H1 (cell line): Measurements from ENCODE around the gene CASP5. TPM values are rescaled to one million over a fixed set of nuclear protein-coding genes. Genes with fewer than 3 reads are reported as not detected.

Experiments
- CTCF ChIA-PET: fragments of 300-600 bp; sonication (Branson Sonifier 250); formaldehyde crosslinking; loops from one replicate; lab custom pipeline; 2021; ENCODE audit not compliant: partially characterized antibody; lab: Charles Lee
- POLR2A ChIA-PET: fragments of 300-600 bp; sonication (Branson Sonifier 250); formaldehyde crosslinking; loops from one replicate; lab custom pipeline; 2021; ENCODE audit warnings: inconsistent platforms; ENCODE audit not compliant: partially characterized antibody; lab: Charles Lee
- DNase-seq, 2 experiments: peaks; one replicate each; pipeline versions ENCODE4 v3.0.0 to v3.0.0-alpha.2; 2010 to 2022; ENCODE audit warnings: low spot score in 2 of 2, low read depth in 1 of 2, mixed read lengths in 1 of 2
- FAIRE-seq: peaks from 2 replicates; lab custom pipeline; 2011; peaks lifted over from hg19 to GRCh38; lab: Jason Lieb, UNC
- H2AFZ ChIP-seq: 2 replicates; pipeline ENCODE4 v1.8.1; 2012; ENCODE audit warnings: low read length, inconsistent platforms
- H2AK5ac ChIP-seq: 2 replicates; pipeline ENCODE4 v1.6.1; 2013; ENCODE audit warnings: low read depth, low read length
- H2BK120ac ChIP-seq: replicated peaks from 2 replicates; pipeline ENCODE3; 2013; ENCODE audit warnings: low read depth, low read length, inconsistent platforms
- H2BK12ac ChIP-seq: 2 replicates; pipeline ENCODE4 v1.6.1; 2013; ENCODE audit warnings: low read depth, low read length
- H2BK15ac ChIP-seq: 2 replicates; pipeline ENCODE4 v1.6.1; 2013; ENCODE audit warnings: low read length
- H2BK20ac ChIP-seq: 2 replicates; pipeline ENCODE4 v1.6.1; 2013; ENCODE audit warnings: low read length
- H2BK5ac ChIP-seq: 2 replicates; pipeline ENCODE4 v1.6.1; 2013; ENCODE audit warnings: low read depth, low read length
- H3K14ac ChIP-seq: 2 replicates; pipeline ENCODE4 v1.6.1; 2013; ENCODE audit warnings: inconsistent platforms; ENCODE audit not compliant: insufficient read length
- H3K18ac ChIP-seq: 2 replicates; pipeline ENCODE4 v1.6.1; 2013; ENCODE audit warnings: low read length; ENCODE audit errors: extremely low read depth
- H3K23ac ChIP-seq: 2 replicates; pipeline ENCODE4 v1.6.1; 2013; ENCODE audit warnings: inconsistent platforms; ENCODE audit not compliant: insufficient read length
- H3K23me2 ChIP-seq: 2 replicates; pipeline ENCODE4 v1.6.1; 2013; ENCODE audit warnings: low read depth, low read length
- H3K27ac ChIP-seq: 2 replicates; pipeline ENCODE4 v1.6.1; 2011; ENCODE audit warnings: low read depth, low read length, inconsistent platforms
- H3K27me3 ChIP-seq, 4 experiments: replicated peaks in 1 of 4; 1 replicate in 1 of 4; 2 replicates in 3 of 4; pipeline versions ENCODE4 v1.6.1 to v1.8.1; 2011 to 2013; ENCODE audit warnings: low read length in 3 of 4, mild to moderate bottlenecking in 3 of 4, inconsistent platforms in 2 of 4, mixed read lengths in 2 of 4, moderate library complexity in 1 of 4; ENCODE audit not compliant: control insufficient read depth in 3 of 4, insufficient read depth in 3 of 4; ENCODE audit errors: extremely low read depth in 1 of 4
- H3K36me3 ChIP-seq, 4 experiments: 2 replicates each; pipeline versions ENCODE4 v1.6.1 to v1.8.1; 2011 to 2013; ENCODE audit warnings: mild to moderate bottlenecking in 4 of 4, low read length in 3 of 4, moderate library complexity in 2 of 4, control low read depth in 1 of 4, inconsistent platforms in 1 of 4; ENCODE audit not compliant: insufficient read depth in 4 of 4, control insufficient read depth in 2 of 4
- H3K4ac ChIP-seq: replicated peaks from 2 replicates; pipeline ENCODE3; 2013; ENCODE audit warnings: low read length, low read depth, mixed read lengths, inconsistent platforms; ENCODE audit not compliant: insufficient read length
- H3K4me1 ChIP-seq, 4 experiments: replicated peaks in 1 of 4; 1 replicate in 1 of 4; 2 replicates in 3 of 4; pipeline versions ENCODE4 v1.6.1 to v1.8.1; 2011 to 2013; ENCODE audit warnings: low read length in 3 of 4, inconsistent platforms in 2 of 4, mixed read lengths in 1 of 4; ENCODE audit not compliant: insufficient read depth in 4 of 4, control insufficient read depth in 3 of 4
- H3K4me2 ChIP-seq, 2 experiments: 2 replicates each; pipeline versions ENCODE4 v1.6.1 to v1.8.1; 2011 to 2013; ENCODE audit warnings: low read depth in 2 of 2, low read length in 2 of 2, control low read depth in 1 of 2, inconsistent platforms in 1 of 2, mild to moderate bottlenecking in 1 of 2; ENCODE audit not compliant: insufficient read depth in 1 of 2
- H3K4me3 ChIP-seq, 4 experiments: fragments of 200-600, 300-600 bp in 1 of 4; sonication (generic), shearing (Covaris generic), sonication (Bioruptor Twin) in 1 of 4; 2 replicates each; pipeline versions ENCODE4 v1.5.1 to v1.8.1; 2011 to 2016; ENCODE audit warnings: low read length in 4 of 4, low read depth in 3 of 4, control low read depth in 2 of 4, inconsistent platforms in 2 of 4, mild to moderate bottlenecking in 2 of 4, mixed read lengths in 1 of 4, moderate library complexity in 1 of 4; ENCODE audit not compliant: insufficient read depth in 2 of 4; ENCODE audit errors: extremely low read depth in 1 of 4
- H3K56ac ChIP-seq: replicated peaks from 2 replicates; pipeline ENCODE3; 2013; ENCODE audit warnings: low read depth, mild to moderate bottlenecking, mixed read lengths, low read length, inconsistent platforms; ENCODE audit not compliant: insufficient read length
- H3K79me1 ChIP-seq: 2 replicates; pipeline ENCODE4 v1.6.1; 2013; ENCODE audit warnings: low read depth, low read length, control low read depth
- H3K79me2 ChIP-seq, 2 experiments: 2 replicates each; pipeline versions ENCODE4 v1.6.1 to v1.8.1; 2012 to 2013; ENCODE audit warnings: low read length in 2 of 2, mild to moderate bottlenecking in 2 of 2, inconsistent platforms in 1 of 2; ENCODE audit not compliant: insufficient read depth in 2 of 2, control insufficient read depth in 1 of 2
- H3K9ac ChIP-seq, 4 experiments: replicated peaks in 1 of 4; 1 replicate in 1 of 4; 2 replicates in 3 of 4; pipeline versions ENCODE4 v1.6.1 to v1.8.1; 2011 to 2013; ENCODE audit warnings: low read depth in 3 of 4, low read length in 3 of 4, control low read depth in 2 of 4, mild to moderate bottlenecking in 2 of 4, moderate library complexity in 2 of 4, inconsistent platforms in 1 of 4; ENCODE audit errors: extremely low read depth in 1 of 4
- H3K9me3 ChIP-seq, 2 experiments: 2 replicates each; pipeline versions ENCODE4 v1.6.1 to v1.8.1; 2012 to 2013; ENCODE audit warnings: mild to moderate bottlenecking in 2 of 2, moderate library complexity in 2 of 2, control low read depth in 1 of 2, inconsistent platforms in 1 of 2, low read depth in 1 of 2, low read length in 1 of 2, mixed read lengths in 1 of 2; ENCODE audit not compliant: insufficient read depth in 2 of 2
- H4K20me1 ChIP-seq, 2 experiments: replicated peaks in 1 of 2; 2 replicates each; pipeline versions ENCODE3 to v1.8.1; 2011 to 2013; ENCODE audit warnings: inconsistent platforms in 2 of 2, low read length in 2 of 2, mild to moderate bottlenecking in 1 of 2; ENCODE audit not compliant: insufficient read depth in 2 of 2, control insufficient read depth in 1 of 2
- H4K5ac ChIP-seq: 2 replicates; pipeline ENCODE4 v1.6.1; 2013; ENCODE audit warnings: low read length, low read depth, mixed read lengths, inconsistent platforms; ENCODE audit not compliant: insufficient read length
- H4K8ac ChIP-seq: 2 replicates; pipeline ENCODE4 v1.8.0; 2013; ENCODE audit warnings: mild to moderate bottlenecking, moderate library complexity, low read length, inconsistent platforms; ENCODE audit not compliant: insufficient read depth; ENCODE audit errors: extremely low read depth
- H4K91ac ChIP-seq: replicated peaks from 2 replicates; pipeline ENCODE3; 2013; ENCODE audit warnings: low read length, mixed read lengths, inconsistent platforms; ENCODE audit not compliant: insufficient read length
- NRF1 ChIP-seq: IDR thresholded peaks from 2 replicates; pipeline ENCODE4 v1.6.1; 2011; ENCODE audit warnings: mild to moderate bottlenecking, low read depth, low read length, improper control_type of control experiment
- SRF ChIP-seq: IDR thresholded peaks from 2 replicates; pipeline ENCODE4 v1.6.1; 2011; ENCODE audit warnings: mild to moderate bottlenecking, low read depth, low read length, moderate library complexity
- ZNF274 ChIP-seq: IDR thresholded peaks from 2 replicates; pipeline ENCODE4 v1.7.0; 2012; ENCODE audit warnings: low read length, borderline replicate concordance; ENCODE audit errors: extremely low read depth
- WGBS, 2 experiments: shearing (Covaris generic) in 1 of 2; methylation state at CpG; one replicate each; pipeline versions ENCODE4 v1.1.6 to v1.1.7; 2013 to 2015; ENCODE audit warnings: low lambda C conversion rate in 2 of 2, mixed read lengths in 2 of 2, inconsistent platforms in 1 of 2, low coverage in 1 of 2, missing lambda C conversion rate in 1 of 2; ENCODE audit not compliant: insufficient replicate concordance in 2 of 2, insufficient coverage in 1 of 2, insufficient read length in 1 of 2; ENCODE audit errors: extremely low coverage in 1 of 2, missing lambda C conversion rate in 1 of 2; 5-methylcytosine and 5-hydroxymethylcytosine counted together
- polyA plus RNA-seq, 7 experiments: library from polyadenylated mRNA; depleted of rRNA in 3 of 7; stranded (reverse) in 5 of 7; unstranded in 2 of 7; fragments of >200 nt in 5 of 7; fragments of 200-250 nt in 2 of 7; gene quantifications; 1 replicate in 5 of 7; 2 replicates in 1 of 7; 4 replicates in 1 of 7; pipeline versions ENCODE4 v1.2.1 to v1.2.3, GENCODE V29; 2011 to 2013; ENCODE audit warnings: missing spikeins in 2 of 7, mixed read lengths in 2 of 7
- total RNA-seq: library from RNA; stranded (reverse); fragmentation: NEBNext Ultra II Directional; extraction: Animal tissue kit (Norgen Biotek cat#: 25700); gene quantifications from 2 replicates; pipeline ENCODE4 v1.2.1, GENCODE V29; 2021
- TF ChIP-seq, protein P1 (sequence below): IDR thresholded peaks from 2 replicates; pipeline ENCODE4 v1.6.1; 2012; ENCODE audit warnings: inconsistent platforms

The CASP5 gene
- total and polyA plus RNA-seq, 2 of the 8 experiments (the other 6 are each of a cell fraction or from before 2014, with no cell fraction given) = not detected

DNA sequence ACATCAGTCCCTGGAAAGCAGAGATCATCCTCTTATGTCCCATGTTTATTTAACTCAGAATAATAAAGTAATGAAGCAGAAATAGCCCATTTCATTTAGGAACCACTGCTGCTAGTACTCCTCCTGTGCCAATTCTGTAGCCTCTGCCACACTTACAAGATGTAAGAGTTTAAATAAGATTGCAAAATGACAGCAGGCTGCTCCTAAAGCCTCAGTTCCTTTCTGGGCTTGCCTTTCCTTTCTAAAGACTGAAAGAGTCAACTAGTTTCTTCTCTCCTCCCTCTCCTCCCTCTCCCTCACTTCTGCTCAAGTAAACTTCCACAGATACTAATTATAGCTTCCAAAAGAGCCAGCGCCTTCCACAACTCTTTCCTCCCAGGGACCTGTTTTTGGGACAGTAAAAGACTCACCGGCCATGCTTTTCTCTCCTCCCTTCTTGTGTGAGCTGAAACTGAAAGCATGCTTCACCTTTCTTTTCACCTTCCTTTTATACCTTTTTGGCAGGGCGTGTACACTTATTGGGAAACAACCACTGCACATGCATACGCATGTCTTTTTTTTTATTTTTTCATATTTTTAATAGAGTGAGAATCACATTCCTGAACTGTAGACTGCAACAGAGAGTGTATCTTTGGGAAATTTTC lies 48.2 kb upstream of the CASP5 start:
- Histone ChIP-seq H3K4me2 (no peak overlapping the region), H3K79me2 (no peaks in the 10 kb centered on the region), H3K14ac (no peak overlapping the region), H2BK15ac (no peak overlapping the region), H2AK5ac (no peak overlapping the region), H3K36me3 (no peaks in the 10 kb centered on the region), H2BK120ac (no peak overlapping the region), H3K27ac (no peak overlapping the region), H3K4me3 (no peak overlapping the region), H3K79me1 (no peaks in the 10 kb centered on the region), H3K9me3 (no peaks in the 10 kb centered on the region), H2AFZ (no peak overlapping the region), H3K27me3 (no peaks in the 10 kb centered on the region), H4K5ac (no peak overlapping the region), H4K91ac (no peak overlapping the region), H2BK12ac (no peak overlapping the region), H3K23me2 (no peaks in the 10 kb centered on the region), H3K18ac (no peak overlapping the region), H3K23ac (no peak overlapping the region), H4K20me1 (no peaks in the 10 kb centered on the region), H3K4ac (no peak overlapping the region), H4K8ac (no peak overlapping the region), H3K4me1 (no peaks in the 10 kb centered on the region), H2BK5ac (no peak overlapping the region), H3K9ac (no peak overlapping the region), H2BK20ac (no peak overlapping the region), H3K56ac (no peak overlapping the region)
- ChIA-PET POLR2A (no interaction called here), CTCF (interaction anchor here (0.6 kb wide), 1 partner anchor 413 kb away, joined by 3 read pairs; no protein-coding TSS in a partner anchor)
- FAIRE-seq (no peak), DNase-seq (no peak)
- 92% methylated on average over 4 of the region's 4 CpGs; no CpG with 5 or more reads in 1 of the 2 experiments for WGBS, 2 experiments
- TF ChIP-seq NRF1 (no peak), SRF (no peak), ZNF274 (no peak)
- TF ChIP-seq, protein P1, sequence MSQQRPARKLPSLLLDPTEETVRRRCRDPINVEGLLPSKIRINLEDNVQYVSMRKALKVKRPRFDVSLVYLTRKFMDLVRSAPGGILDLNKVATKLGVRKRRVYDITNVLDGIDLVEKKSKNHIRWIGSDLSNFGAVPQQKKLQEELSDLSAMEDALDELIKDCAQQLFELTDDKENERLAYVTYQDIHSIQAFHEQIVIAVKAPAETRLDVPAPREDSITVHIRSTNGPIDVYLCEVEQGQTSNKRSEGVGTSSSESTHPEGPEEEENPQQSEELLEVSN = no peak
